Hematopoietic multipotent progenitor cell treated with erythropoietin and hydrocortisone succinate and interleukin-3 and kit ligand, for 17 days (in vitro differentiated cells): ENCODE data around the gene DDAH1.

ENCODE experiments used
- DNase-seq: peaks from one replicate; pipeline ENCODE4 v3.0.0-alpha.2; 2015; ENCODE audit warnings: low spot score

DDAH1 gene

GRCh38 chr1:85328713-85329397, 136.1 kb downstream of the DDAH1 start:
- DNase-seq, result no peak

DNA sequence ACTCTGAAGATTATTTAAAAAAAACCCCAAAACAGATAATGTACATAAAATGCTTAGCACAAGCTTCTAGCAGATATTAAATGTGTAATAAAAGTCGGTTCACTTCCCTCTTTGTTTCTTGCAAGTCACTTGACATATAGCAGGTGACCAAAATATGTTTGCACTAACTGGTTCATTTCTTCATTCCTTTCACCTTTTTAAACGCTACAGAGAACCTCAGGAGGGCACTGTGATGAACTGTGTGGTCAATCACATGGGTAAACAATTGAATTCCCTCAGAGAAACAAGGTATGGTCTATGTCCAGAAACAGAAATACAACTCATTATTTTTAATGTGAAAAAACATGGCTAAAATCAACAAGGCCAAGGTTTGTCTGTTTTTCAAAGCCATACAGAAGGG, 137.2 kb downstream of the DDAH1 start:
- no peak for DNase-seq

- no peak for DNase-seq
Observed at GRCh38 chr1:85326851-85327250, 138.1 kb downstream of the DDAH1 start.

DNA sequence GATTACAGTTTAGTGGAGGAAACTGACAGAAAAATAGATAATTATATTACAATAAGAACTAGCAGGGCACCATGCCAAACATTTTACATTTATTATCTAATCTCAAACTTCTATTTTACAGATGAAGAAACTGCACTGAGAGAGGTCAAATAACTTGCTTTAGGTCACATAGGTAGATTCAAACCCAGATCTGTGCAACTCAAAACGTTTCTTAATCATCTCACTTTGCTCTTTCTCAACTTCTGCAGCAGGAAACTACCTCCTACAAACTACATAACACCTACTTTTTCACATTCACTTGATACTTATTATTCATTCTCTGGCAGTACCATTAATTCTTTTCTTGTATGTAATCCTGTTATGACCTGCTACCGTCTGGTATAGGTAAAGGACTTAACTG, 138.6 kb downstream of the DDAH1 start:
- DNase-seq, result no peak

DNA sequence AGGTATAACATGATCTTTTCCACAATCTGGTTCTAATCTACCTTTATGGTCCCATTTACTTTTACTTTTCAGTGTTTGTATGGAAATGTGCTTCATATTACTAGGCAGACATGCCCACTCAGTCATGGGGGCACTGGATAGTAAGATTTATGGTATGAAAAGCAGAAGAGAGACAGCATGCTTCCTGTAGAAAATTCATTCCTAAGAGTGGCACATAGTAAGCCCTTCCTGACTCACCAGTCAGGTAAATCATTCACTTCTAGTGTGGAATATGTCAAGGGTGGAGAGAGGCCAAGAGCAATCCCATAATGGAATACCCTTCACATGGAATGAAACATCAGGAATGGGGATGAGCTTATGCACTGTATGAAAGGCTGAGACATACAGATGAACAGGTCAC, 139.0 kb downstream of the DDAH1 start:
- no peak for DNase-seq

- DNase-seq, result no peak
Observed at GRCh38 chr1:85323770-85324169, 141.2 kb downstream of the DDAH1 start.

- no peak for DNase-seq
Observed at GRCh38 chr1:85322655-85323054, 142.3 kb downstream of the DDAH1 start.

GRCh38 chr1:85321237-85321964, 143.6 kb downstream of the DDAH1 start:
- DNase-seq, result no peak

GRCh38 chr1:85320371-85321131, 144.4 kb downstream of the DDAH1 start:
- DNase-seq, result no peak

DNA sequence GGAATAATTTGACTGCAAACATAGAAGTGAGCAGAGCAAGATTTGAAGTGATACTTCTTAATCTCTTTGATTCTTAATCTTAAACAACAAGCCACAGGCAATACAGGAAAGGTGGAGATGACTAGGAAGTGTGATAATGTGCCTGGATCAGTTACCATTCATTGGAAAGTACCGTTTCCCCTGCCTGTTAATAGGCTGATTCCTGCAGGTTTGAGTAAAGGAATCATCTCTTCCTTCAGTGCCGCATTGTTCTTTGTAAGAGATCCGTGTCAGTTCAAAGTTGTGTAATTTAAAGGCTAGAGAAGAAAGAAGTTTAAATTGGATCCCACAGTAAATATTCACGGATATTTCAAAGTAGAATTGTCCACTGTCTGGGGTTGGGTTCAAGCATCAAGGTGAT, 145.0 kb downstream of the DDAH1 start:
- DNase-seq, result no peak

DNA sequence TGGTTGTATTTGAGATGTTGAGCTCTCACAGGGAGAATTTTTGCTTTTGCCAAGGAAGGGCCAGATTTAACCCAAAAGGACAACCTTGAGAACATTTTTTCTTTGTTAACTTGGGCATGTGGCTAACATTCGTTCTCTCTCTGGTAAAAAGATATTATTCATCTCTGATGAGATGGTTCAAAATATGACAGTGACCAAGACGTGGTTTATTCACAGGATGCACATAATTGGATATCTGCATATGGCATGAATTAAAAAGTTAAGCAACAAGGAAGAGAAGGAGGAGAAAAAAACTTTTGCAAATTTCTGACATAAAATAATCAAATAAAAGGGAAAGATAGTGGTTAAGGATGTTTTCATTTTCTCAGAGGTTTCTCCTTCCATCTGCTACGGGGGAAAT, 145.5 kb downstream of the DDAH1 start:
- DNase-seq, result no peak

DNA sequence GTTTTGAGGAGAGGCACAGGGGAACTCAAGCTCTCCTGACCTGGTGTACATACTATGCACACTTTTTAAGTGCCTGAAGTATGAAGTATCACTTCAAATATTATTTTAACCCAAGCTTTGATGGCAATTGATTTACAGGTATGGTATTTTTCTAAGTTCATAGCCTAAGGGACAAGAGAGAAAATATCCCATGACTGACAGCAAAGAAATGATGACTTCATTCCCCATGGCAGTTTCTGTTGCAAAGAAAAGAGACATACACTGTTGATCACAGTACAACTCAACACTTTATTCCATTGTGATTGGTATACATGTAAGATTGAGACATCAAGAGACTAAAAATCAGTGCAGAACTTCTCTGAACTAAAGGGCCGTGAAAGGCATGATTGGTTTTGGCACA, 146.7 kb downstream of the DDAH1 start:
- no peak for DNase-seq

GRCh38 chr1:85317560-85317959, 147.4 kb downstream of the DDAH1 start:
- DNase-seq, result no peak

GRCh38 chr1:85316321-85316720, 148.6 kb downstream of the DDAH1 start:
- no peak for DNase-seq

- no peak for DNase-seq
Observed at GRCh38 chr1:85315789-85316188, 149.2 kb downstream of the DDAH1 start.

- no peak for DNase-seq
Observed at GRCh38 chr1:85314726-85315125, 150.2 kb downstream of the DDAH1 start.

GRCh38 chr1:85313888-85314696, 150.9 kb downstream of the DDAH1 start:
- no peak for DNase-seq

DNA sequence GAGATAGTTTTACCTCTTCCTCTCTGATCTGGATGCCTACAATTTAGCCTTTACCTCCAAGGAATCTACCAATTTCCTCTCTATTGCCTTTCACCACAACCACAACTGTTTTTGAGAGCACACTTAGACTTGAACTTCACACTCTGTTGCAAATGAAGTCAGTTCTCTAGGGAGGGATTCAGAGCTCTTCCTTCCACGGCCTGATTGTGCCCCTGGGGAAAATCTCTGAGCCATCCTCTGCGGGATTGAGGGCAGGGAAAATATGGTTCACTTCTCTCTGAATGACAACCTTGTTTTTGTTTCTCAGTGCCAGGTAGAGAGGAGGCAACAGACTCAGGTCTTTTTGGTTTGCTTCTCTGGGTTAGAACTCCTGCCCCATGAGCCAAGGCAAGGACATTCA, 153.1 kb downstream of the DDAH1 start:
- no peak for DNase-seq

GRCh38 chr1:85308833-85309350, 156.1 kb downstream of the DDAH1 start:
- no peak for DNase-seq

GRCh38 chr1:85307987-85308832, 156.7 kb downstream of the DDAH1 start:
- no peak for DNase-seq

GRCh38 chr1:85306236-85306635, 158.7 kb downstream of the DDAH1 start:
- no peak for DNase-seq
